SK-MEL-5 (cell line): ENCODE data around the gene IMPACT. TPM values are rescaled to one million over a fixed set of nuclear protein-coding genes. Genes with fewer than 3 reads are reported as not detected.
A peak's percentile ranks its signal among the peaks of the same experiment; 100 is the strongest.

Source experiments
- DNase-seq: peaks from one replicate; pipeline ENCODE4 v3.0.0-alpha.2; 2016; ENCODE audit warnings: low read depth, low spot score
- in situ Hi-C: cut with HindIII; loops from 2 replicates; pipeline ENCODE4 v1.10.0; 2016; ENCODE audit warnings: low sequenced_read_pairs, high pct_unique_total_duplicates, low pct_unique_long_range_greater_than_20kb
- total RNA-seq: library from RNA; depleted of rRNA; stranded (reverse); fragments of >200 nt; shearing (Covaris generic); gene quantifications from 2 replicates; pipeline ENCODE4 v1.2.3, GENCODE V29; 2014

IMPACT gene
- total RNA-seq, 1 experiment from 2014 or later, result 47.3 TPM

DNA sequence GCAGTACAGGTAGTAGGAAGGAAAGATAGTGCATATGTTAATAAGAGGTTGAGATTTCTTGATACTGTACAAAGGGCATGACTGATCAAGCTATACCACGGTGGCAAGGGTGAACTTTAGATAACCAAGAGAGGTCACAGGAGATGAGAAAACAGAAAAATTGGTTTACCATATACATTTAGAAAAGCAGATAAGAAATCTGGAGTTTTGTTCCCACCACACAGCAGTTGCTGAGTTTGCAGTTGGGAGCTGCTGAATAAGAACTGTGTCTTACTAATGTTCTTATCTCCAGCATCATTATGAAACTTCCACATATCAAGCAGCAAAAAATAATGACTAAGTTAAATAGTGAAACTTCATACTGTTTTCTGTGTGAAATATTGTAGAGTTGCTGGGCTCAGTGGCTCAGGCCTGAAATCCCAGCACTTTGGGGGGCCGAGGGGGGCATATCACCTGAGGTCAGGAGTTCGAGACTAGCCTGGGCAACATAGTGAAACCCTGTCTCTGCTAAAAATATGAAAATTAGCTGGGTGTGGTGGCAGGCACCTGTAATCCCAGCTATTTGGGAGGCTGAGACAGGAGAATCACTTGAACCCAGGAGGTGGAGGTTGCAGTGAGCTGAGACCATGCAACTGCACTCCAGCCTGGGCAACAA, 12.0 kb upstream of the IMPACT start:
- DNase-seq, result no peak
- in situ Hi-C loops, result no loop called here

DNA sequence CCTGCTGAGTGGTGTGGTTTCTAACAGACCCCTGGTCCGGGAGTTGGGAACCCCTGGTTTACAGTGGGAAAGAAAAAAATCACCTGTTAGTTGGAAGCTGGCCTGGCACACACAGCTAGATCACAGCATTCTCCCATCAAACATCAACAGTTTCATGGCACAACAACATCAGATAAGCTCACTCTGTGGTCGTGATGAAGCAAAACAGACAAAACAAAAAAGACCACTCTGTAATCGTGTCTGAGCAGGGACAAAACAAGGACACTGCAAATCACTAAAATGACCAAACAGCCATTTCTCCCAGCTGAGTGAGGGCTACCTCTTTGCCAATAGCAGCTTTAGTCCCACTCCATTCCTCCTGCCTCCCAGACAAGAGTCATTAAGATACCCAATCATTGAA, 9.0 kb upstream of the IMPACT start:
- in situ Hi-C loops, result no loop called here
- no peak for DNase-seq

DNA sequence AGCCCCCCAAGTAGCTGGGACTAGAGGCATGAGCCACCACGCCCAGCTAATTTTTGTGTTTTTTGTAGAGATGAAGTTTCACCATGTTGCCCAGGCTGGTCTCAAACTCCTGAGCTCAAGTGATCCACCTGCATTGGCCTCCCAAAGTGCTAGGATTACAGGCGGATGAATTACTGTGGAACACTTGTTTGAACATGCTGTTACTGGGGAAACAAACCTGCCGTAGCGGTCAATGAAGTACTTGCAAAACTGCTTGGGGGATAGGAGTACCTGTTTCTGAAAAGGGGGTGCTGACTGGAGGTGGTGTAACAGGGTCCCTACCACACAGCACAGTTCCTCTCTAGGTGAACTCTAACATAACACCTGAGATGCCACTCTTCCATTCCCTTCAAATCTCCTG, 5.9 kb upstream of the IMPACT start:
- no peak for DNase-seq
- in situ Hi-C loops, result no loop called here

DNA sequence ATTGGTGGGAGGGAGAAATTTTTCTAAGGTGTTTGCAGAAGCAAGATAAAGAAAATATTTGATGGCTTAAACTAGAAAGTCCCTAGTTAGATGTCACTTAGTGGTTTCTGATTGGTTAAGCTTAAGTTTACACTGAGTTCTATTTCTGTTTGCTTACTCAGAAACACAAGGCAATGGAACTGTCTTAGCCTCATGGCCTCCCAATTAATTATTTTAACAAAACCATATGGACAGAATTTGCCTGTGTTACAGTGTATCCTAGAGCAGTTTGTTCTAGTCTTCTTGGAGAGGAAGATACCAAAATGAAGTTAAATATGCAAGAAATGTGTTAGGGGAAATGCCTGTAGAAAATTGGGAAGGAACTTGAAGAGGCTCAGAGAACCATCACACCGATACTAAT, 4.6 kb upstream of the IMPACT start:
- no peak for DNase-seq
- in situ Hi-C loops, result no loop called here

DNA sequence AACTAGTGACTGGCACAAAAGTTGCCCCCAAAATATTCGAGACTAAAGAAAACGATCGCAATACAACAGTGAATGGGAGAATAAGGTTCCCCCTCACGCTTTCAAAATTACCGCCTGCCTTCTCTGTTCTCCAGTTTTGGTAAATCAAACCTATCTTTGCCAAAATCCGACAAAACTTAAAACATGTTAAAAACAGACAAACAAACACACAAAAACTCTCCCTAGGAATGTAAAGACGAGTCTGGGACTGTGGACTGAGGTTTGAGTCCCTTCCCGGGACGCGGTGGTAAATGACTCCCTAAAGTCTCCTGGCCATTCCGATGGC, 435 bp upstream of the IMPACT start:
- in situ Hi-C loops, result no loop called here
- DNase-seq, result no peak

DNA sequence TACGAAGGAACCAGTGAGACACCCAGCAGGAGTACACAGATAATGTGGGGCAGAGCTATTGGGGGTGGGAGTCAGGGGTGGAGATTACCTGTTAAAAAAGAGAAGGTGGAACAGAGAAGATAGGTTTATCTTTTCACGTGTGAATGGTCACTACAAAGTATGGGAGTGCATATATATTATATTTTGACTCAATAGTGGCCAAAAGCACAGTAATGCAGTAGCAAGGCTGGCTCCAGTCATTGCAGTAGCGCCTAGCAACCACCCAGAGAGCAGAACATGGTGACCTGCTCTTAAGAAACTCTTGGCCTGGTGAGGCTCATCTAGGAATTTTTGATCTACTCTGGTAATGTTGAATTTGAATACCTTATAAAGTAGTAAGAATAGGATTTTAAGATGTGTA, 1.0 kb downstream of the IMPACT start:
- peak; percentile 22 for DNase-seq
- in situ Hi-C loops, result no loop called here

DNA sequence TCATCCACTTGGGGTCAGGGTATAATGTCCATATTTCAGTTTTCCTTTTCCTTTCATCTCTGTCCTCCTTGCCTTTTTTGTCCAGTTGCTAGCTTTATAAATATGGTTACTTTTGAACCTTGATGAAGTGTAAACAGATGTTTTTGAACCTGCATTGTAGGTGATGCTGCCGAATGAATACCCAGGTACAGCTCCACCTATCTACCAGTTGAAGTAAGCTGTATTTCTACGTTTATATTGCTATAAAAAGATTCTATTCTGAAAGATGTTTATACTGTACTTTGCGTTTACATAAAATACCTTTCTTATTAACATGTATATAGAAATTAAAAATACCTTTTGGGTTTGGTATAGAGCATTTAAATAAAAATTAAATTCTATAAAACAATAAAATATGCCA, 2.2 kb downstream of the IMPACT start:
- DNase-seq, result no peak
- in situ Hi-C loops, result no loop called here

DNA sequence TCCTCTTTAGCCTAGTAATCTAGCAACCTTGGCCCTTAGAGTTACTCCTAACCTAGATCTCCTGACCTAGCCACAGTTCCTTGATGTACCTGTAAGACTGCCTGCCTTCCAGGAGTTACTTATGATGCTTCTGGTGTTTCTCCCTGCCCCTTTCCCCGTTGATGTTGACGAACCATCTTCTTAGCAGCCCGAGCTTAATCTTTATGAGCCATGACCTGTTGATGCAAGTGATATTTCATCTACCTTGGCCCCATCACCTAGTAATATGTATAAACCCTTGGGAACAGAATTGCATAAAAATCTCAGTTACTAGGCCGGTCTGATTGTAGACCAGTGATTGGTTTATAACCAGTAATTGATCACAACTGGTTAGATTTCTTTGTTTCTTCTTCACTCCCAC, 2.7 kb downstream of the IMPACT start:
- in situ Hi-C loops, result no loop called here

DNA sequence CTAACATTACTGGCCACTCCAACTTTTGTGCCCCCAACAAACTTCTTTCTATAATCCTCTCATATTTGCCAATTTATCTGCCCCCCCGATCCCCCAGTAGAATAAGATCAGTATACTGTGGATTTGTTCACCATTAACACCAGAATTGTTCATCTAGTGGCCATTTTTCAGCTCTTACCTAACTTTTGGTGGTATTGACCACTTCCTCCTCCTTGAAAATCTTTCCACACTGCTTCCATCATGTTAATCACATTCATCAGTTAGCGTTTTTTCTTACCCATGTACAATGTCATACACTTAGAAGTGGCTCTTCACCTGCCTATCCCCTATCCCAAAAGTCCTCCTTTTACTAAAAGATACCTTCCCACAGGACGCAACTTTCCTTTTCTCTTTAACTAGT, 6.1 kb downstream of the IMPACT start:
- no peak for DNase-seq
- in situ Hi-C loops, result no loop called here

More for the DNA sequence above, 2.7 kb downstream of the IMPACT start:
- no peak for DNase-seq

DNA sequence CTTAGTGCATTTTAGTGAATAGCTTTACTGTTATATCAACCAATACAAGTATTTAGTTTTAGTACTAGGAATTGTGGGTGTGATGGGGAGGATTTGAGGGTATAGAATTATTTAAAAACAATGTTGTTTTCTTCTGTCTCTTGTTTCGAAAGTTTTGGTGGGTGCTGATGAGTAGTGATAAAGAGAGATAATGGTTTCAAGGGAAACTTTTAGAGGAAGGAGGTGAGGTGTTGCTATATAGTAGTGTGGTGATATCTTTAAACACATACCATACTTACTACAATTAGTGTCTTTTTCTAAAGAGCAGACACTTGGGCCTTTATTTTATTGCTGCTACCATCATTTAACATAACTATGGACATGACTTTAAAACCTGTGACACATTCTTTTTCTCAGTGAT, 10.5 kb downstream of the IMPACT start:
- in situ Hi-C loops, result no loop called here
- DNase-seq, result no peak

DNA sequence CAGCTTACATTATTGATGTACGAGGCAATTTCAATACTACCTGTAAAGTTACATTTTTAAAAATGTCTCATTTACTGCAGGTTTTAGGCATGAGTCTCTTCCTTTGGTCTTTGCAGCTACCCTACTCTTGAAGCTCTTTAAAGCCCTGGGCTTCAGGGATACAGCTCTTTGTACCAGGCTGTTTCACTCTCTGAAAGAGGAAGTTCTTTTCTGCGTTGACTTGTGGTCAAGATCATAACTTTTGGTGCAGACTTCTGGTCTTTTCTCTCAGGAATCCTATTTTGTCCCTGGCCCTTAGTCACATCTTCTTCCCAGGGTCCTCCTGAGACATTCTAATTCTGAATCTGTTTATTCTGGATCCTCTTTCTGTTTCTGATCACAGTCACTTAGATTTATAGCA, 17.4 kb downstream of the IMPACT start:
- in situ Hi-C loops, result no loop called here
- DNase-seq, result no peak

DNA sequence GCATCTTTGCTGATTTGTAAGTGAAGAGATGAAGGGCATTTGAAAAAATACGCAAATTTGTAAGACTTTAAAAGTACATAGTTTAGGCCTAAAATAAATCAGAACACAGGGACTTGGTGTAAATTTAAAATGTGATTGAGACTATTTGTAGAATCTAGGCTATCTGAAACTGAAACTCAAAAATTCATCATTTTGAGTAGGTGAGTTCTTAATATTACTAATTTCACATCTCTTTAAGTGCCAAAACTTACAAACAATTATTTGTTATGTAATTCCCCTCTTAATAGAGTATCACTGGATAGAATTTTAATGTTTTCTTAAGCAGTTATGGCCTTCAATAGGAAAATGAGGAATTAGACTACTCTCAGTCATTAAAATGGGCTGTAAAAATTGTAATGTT, 20.0 kb downstream of the IMPACT start:
- in situ Hi-C loops, result no loop called here
- DNase-seq, result no peak

DNA sequence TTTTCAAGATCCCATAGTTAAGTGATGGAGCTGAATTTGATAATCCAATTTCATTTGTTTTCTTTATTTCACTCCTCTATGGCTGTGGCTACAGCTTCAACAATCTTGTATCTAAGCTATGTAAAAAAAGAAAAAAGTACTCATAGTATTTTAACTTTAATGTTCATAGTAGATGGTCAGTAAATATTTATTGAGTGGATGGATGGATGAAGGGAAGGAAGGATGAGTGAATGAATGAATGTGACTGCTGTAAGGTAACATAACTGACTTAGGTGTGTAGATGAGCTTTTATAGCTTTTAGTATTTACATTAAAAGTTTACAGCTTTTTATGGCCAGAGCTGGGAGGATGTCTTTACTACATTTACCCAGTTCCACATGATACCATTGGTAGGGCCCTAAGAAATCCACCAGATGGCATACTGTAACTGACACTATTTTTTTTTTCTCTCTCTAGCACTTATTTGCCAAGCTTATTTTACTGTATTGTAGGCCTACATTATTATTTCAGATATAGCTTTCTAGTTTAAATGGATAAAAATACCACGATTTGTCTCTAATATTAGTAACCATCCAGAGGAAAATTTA, 20.6 kb downstream of the IMPACT start:
- in situ Hi-C loops, result no loop called here
- peak; percentile 39 for DNase-seq

DNA sequence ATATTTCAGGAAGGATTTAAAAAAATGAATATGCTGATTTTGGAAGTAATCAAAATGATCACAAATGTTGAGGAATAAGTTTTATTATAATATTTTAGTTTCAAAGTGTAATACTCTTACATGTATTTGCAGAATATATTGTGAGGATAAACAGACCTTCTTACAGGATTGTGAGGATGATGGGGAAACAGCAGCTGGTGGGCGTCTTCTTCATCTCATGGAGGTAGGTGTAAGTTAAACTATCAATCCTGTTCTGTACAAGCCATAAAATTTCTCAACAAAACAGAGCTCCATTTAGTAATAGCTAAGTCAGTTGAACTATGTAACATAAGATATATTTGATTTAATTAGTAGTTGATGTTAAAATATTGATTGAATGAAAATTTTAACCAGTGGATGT, 21.5 kb downstream of the IMPACT start:
- in situ Hi-C loops, result no loop called here
- DNase-seq, result no peak

DNA sequence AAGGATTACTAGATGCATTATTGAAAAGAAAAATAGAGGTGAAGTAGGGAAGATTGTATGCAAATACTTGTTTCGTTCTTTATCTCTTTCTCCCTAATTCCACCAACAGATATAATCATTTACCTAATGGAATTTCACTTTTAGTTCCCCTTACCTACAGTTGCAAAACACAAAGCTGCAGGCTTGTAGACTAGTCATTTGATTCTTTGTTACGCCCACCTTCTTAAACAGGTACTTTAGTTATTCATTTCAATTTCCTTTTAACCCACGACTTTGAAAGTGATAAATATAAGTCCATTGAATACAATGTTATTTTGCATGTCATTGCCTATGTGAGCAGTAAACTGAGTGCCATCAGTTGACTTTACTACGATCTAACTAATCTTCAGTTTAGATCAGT, 30.1 kb downstream of the IMPACT start:
- DNase-seq, result no peak
- in situ Hi-C loops, result no loop called here

DNA sequence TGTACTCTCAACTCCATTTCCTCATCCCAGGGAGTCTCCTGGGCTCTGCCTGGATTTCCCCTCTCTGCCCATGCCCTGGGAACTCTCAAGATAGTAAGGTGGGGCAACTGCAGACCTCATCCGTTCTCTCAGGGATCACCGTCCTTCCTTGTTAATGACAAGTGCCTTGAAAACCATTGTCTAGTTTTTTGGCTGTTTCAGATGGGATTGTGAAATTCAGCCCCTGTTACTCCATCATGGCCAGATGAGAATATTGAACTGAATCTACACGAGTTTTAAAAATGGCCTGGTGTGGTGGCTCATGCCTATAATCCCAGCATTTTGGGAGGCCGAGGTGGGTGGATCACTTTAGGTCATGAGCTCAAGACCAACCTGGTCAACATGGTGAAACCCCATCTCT, 33.3 kb downstream of the IMPACT start:
- in situ Hi-C loops, result no loop called here
- no peak for DNase-seq

DNA sequence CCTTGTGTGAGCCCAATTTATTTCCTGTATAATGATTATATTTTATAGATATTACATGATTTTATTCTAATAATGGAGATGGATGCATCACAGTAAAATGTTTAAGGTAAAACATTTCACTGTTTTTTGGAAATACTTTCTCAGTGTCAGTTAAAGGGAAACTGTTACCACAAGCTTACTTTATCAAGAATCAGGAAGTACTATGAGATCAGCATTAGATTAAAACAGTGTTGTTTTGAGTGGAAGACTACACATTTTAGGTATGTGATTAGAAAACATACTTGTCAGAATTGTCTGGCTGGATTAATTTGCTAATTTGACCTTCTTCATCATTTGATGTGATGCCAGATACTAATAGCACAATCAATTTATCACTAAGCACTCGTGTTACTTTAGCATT, 33.9 kb downstream of the IMPACT start, which contains the start of gene HRH4:
TSS of gene HRH4 (plus strand) at position 250 of the 400 bp plus-strand sequence. CDS start at position 342, 92 bp downstream.
- in situ Hi-C loops, result no loop called here
- no peak for DNase-seq

DNA sequence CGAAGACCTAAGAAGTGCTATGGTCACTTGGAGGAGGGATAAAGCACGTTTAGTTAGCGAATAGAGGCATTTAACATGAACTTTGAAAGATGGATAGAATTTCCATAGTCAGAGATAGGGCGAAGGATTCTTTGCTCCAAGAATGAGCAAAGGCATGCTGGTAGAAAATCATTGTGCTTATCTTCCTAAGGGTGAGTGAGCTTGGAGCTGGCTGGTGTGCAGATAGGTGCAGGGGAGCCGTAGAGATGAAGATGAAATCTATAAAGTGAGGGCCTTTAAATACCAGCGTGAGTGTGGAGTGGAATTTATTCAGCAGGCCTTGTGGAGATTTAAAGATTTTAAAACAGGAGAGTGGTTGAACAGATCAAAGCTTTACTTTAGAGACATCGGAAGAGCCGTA, 35.5 kb downstream of the IMPACT start:
- no peak for DNase-seq
- in situ Hi-C loops, result no loop called here

DNA sequence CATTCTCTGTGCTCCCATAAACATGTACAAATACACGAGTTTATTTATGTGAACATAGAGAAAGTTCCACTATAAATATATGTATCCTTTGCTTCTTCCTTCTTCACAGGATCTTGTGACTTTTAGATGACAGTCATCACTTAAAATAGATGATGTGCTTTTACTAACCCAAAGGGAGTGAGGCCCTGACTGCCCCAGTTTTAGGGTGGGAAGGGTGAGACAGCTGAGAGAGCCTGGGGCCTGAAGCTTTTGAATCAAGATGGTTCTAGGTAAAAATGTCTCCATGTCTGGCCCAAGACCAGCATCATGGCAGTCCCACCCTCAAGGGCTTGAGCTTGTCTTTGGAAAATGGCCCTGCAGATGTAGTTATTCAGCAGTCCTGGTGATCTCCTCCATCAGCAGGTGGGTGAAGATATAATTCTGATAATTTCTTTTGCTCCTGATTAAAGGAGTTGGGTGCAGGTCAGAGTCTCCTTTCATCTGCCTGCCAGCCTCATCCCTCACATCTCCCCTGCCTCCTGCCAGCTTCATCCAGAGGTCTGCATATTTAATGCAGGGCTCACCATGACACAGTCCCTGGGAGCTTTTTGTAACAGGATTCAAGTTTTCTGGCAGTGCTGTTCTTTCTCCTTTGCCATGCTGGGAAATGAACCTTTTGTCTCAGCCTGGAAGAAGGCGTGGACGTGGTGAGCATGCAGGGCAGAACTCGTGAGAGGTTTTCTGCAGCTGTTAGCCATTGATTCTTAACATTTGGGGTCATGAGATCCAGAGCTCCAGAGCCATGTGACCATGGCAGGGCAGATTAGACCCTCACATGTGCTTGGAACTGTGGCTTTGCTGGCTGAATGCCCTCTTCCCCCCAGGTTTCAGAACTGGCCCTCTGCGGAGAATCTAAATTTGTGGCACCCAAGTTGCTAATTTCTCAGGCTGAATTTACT, 36.6 kb downstream of the IMPACT start:
- DNase-seq, result peak; percentile 76
- in situ Hi-C loops, result no loop called here
